Measurements from ENCODE around the gene BBS9.
"Not testable (repeated sequence)": the region's sequence is repeated elsewhere in the genome, so short reads cannot be mapped to it uniquely, and the experiment has no call there.

Gene BBS9

GRCh38 chr7:33509206-33509605 lies 379.8 kb downstream of the BBS9 start:
- no peak for DNase-seq

- no peak for DNase-seq
These were observed 382.4 kb downstream of the BBS9 start for GRCh38 chr7:33511778-33512177.

- no peak for DNase-seq
These were observed 387.2 kb downstream of the BBS9 start for GRCh38 chr7:33516568-33516967.

- no peak for DNase-seq
These were observed 387.8 kb downstream of the BBS9 start for GRCh38 chr7:33517191-33517590.

DNA sequence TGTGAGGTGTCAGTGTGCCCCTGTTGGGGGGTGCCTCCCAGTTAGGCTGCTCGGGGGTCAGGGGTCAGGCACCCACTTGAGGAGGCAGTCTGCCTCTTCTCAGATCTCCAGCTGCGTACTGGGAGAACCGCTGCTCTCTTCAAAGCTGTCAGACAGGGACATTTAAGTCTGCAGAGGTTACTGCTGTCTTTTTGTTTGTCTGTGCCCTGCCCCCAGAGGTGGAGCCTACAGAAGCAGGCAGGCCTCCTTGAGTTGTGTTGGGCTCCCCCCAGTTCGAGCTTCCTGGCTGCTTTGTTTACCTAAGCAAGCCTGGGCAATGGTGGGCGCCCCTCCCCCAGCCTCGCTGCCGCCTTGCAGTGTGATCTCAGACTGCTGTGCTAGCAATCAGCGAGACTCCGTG lies 397.6 kb downstream of the BBS9 start:
- DNase-seq: not testable (repeated sequence)

- not testable (repeated sequence) for DNase-seq
These were observed 398.2 kb downstream of the BBS9 start for GRCh38 chr7:33527613-33528012.

- no peak for DNase-seq
These were observed 399.7 kb downstream of the BBS9 start for GRCh38 chr7:33529070-33529469.

GRCh38 chr7:33530664-33531063 lies 401.3 kb downstream of the BBS9 start:
- no peak for DNase-seq

DNA sequence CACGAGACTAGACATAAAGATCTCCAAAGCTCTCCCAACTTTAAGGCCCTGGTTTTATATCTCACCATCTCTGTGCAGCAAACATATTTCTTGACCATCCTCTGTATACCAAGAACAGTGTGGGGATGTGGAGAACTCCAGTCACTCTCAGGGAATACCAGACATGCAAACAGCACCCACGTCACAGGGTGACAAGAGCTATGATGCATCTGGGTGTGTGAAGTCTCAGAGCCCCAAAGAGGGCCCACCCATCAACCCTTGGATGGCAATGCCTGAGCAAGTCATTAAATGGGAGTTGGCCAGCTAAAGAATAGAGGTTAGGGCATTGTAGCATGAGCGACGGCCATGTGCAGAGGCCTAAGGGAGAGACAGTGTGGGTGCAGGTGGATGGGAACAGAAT lies 402.5 kb downstream of the BBS9 start:
- DNase-seq: no peak

GRCh38 chr7:33534833-33535232 lies 405.5 kb downstream of the BBS9 start:
- DNase-seq: no peak

DNA sequence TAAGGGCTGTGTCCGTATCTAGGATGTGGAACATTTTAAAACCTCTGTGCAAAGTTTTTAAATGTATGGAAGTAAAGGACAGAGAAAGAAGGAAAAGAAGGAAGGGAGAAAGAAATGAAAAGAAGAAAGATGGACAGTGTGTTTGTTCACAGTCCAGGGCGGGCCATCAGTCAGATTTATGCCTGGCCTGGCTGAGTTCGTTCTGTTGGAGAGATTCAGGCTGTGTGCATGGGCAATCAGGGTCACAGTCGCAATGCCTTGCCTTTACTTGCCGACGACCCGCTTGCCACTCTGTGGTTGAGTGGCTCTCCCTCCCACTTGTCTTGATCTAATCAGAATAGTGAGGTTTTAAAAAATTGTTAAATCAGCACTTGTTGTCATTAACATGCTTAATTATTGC lies 406.6 kb downstream of the BBS9 start:
- DNase-seq: no peak

DNA sequence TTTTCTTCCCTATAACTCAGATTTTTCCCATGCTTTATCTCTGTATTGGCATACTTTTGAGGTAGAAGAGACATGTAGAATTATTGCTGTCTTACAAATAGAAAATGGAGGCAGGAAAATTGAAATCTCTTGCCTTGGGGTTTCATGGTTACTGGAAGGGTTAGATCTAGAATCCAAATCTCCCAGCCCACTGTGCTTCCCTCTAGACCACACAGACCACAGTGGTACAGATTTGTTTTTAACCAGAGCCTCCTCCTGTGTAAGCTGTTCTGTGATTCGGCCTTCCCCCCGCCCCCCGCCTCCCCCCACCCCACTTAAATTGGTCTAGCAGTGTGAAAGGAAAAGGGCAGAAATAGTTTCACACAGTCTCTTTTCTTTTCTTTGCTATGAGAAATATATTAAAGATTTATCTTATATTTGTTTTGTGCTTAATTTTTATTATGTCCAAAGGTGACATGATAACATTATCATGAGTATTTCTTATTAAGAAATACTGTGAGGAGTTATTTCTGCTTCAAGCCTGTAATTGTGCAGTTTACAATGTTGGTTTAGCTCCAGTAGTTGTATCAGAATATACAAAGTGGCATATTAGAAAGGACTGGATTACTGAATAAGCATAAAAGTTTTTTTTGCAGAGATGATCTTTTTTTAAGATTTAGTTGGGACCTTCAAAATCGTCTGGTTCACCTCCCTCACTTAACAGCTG lies 407.2 kb downstream of the BBS9 start:
- DNase-seq: no peak

DNA sequence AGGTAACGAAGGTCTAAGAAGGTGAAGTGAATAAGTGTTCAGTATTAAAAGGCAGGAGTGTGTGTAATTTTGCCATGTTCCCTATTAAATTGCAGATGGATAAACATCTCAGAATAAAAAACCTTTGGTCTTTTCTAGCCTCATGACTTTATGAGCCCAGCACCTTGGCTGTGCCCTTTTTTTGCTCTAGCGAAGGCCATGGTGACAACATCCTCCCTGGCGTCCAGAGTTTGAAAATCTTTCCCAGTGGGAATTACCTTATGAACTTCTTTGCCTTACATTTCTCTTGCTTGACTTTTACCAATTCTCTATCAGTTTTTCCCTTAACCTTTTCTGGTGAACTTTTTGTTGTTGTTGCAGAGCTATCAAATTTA lies 407.7 kb downstream of the BBS9 start:
- DNase-seq: no peak

- DNase-seq: no peak
These were observed 409.8 kb downstream of the BBS9 start for GRCh38 chr7:33539198-33539597.

DNA sequence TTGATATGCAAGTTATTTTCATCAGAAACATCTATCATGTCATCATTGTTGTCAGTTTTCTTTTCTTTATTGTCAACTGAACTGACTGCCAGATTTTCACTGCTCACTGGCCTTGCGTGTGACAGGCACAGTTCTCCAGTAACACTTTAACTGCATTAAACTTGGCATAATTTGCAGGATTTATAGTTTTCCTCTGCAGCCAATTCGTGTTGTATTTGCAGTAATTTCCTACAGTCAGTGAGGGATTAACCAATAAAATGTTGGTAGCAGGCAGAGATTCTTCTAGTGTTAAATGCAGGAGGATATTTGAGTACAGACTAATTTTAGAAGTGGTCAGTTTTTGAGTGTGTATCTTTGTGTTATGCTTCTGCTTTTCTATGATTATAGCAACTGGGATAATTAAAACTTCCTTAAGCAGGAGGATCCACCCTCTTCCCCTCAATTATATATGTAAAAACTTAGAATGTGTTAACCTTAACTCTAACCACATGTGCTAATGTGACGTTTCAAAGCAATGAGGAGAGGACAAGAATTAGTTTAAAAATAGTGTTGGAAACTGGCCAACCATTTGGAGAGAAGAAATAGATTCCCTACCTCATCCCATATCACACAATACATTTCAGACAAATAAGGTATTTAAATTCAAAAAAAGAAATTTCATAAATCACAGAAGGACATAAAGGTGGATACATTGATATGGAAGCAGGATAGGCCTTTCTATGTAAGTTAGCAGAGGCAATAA lies 410.5 kb downstream of the BBS9 start:
- DNase-seq: no peak

GRCh38 chr7:33547880-33548279 lies 418.5 kb downstream of the BBS9 start:
- DNase-seq: no peak

DNA sequence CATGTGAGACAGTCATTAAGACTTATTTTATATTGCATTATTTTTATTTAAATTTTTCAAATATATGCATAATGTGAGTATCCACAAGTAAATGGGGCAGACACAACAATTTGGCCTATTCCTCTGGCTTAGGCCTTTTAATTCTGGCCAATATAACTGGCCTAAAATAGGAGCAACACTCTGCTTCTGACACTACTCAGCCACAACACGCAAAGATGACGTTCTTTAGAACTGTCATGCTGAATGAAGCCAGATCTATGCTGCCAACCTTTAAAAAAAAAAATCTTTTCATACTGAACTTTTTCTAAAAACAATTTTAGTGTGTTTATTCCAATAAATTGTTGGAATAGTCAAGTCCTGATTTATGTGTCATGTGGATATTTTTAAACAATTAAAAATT lies 421.0 kb downstream of the BBS9 start:
- DNase-seq: no peak

GRCh38 chr7:33550979-33551378 lies 421.6 kb downstream of the BBS9 start:
- no peak for DNase-seq

GRCh38 chr7:33554046-33554445 lies 424.7 kb downstream of the BBS9 start:
- DNase-seq: no peak

GRCh38 chr7:33554576-33554975 lies 425.2 kb downstream of the BBS9 start:
- DNase-seq: no peak

DNA sequence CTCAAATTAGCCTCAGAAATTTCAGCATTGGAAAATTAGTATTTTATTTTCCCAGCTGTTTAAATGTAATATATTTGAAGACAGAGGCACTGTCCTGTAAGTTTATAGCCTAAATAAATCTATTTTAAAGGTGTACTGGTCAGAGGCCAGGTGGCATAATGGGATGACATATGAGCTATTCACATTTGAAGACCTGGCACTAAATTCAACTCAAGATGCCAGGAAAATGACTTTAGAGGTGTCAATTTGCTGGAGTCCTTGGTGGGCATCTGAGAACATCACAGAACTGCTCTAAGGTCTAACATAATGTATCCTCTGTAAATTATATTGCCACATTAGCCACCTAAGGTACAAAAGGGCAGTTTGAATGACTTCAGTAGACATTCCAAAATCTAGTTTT lies 427.1 kb downstream of the BBS9 start:
- no peak for DNase-seq

DNA sequence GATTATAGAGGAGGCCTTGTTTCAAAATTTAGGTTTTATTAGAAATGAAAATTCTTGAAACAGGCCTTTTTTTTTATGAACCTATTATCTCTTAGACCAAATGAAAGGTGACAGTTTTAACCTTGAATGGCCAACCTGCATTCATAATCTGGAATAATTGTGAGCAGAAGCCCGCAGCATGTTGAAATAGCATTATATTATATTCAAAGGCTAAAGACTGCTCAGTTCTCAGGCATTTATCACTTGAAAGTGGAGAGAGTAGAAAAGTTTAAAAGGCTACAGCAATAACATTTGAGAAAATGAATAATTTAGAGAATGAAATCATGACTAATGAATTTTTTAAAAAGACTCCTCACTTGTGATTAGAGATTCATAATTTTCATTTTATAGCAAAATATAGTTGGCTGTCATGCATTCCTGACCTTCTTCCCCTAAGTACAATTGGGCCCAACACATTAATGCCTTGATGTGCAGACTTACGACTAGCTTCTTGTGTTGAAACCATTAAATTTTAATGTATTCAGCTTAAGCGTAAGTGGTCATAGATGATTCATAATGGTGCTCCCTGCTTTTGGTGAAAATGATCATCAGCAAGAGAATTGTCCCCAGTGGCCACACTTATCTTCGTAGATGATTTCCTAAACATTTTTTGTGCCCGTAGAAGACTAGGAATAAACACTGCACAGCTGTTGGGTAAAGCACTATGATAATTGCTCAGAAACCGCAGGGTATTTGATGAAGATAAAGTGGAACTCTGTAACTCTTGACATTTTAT lies 429.4 kb downstream of the BBS9 start:
- no peak for DNase-seq

DNA sequence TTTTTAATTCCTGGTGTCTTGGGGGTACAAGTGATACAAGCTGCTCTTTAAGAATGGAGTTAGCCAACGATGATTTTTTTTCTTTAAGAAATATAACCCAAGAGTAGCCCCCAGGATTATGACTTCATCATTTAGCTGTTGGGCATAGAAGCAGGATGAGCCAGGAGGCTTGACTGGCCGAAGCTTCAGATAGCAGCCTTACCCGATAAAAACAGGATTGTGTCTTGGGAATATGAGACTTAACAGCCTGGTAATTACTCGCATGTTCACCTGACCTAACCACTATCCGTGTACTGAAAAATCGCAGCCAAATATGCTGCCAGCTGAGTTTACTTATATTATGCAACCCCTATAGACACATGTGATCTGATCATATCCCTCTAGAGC lies 430.0 kb downstream of the BBS9 start:
- no peak for DNase-seq

GRCh38 chr7:33562996-33563395 lies 433.6 kb downstream of the BBS9 start:
- DNase-seq: no peak
